ENCODE data around the gene PPP4R2.
A peak's percentile ranks its signal among the peaks of the same experiment; 100 is the strongest.

Gene PPP4R2

GRCh38 chr3:73018298-73018697 is 21.7 kb downstream of the PPP4R2 start:
- no peaks in the 10 kb centered on the region for H3K27me3 ChIP-seq (ENCODE audit: insufficient read depth, poor library complexity, severe bottlenecking)
- no peaks in the 10 kb centered on the region for H3K9me3 ChIP-seq (ENCODE audit: severe bottlenecking)
- H3K36me3 ChIP-seq (ENCODE audit: low read depth), result peaks cover 18% of the 10 kb centered on the region
- peaks cover under 1% of the 10 kb centered on the region for H3K4me1 ChIP-seq (ENCODE audit: insufficient read depth, poor library complexity, severe bottlenecking)
- TF ChIP-seq CTCF (IDR thresholded peaks at IDR 0.05; ENCODE audit: poor library complexity, severe bottlenecking), result no peak
- ATAC-seq (ENCODE audit: low read depth) (no peak), DNase-seq (ENCODE audit: low spot score) (no peak)
- no peak overlapping the region for H3K4me3 ChIP-seq (ENCODE audit: severe bottlenecking)
- no peak overlapping the region for H3K27ac ChIP-seq (ENCODE audit: poor library complexity, severe bottlenecking)

- no peak for TF ChIP-seq CTCF (IDR thresholded peaks at IDR 0.05; ENCODE audit: poor library complexity, severe bottlenecking)
- Histone ChIP-seq H3K27me3 (ENCODE audit: insufficient read depth, poor library complexity, severe bottlenecking) (no peaks in the 10 kb centered on the region), H3K36me3 (ENCODE audit: low read depth) (peaks cover 18% of the 10 kb centered on the region), H3K27ac (ENCODE audit: poor library complexity, severe bottlenecking) (no peak overlapping the region), H3K4me3 (ENCODE audit: severe bottlenecking) (no peak overlapping the region), H3K9me3 (ENCODE audit: severe bottlenecking) (no peaks in the 10 kb centered on the region), H3K4me1 (ENCODE audit: insufficient read depth, poor library complexity, severe bottlenecking) (peaks cover 6% of the 10 kb centered on the region)
- ATAC-seq (ENCODE audit: low read depth), result no peak
- no peak for DNase-seq (ENCODE audit: low spot score)
Measured at GRCh38 chr3:73018790-73019441, 22.3 kb downstream of the PPP4R2 start.

DNA sequence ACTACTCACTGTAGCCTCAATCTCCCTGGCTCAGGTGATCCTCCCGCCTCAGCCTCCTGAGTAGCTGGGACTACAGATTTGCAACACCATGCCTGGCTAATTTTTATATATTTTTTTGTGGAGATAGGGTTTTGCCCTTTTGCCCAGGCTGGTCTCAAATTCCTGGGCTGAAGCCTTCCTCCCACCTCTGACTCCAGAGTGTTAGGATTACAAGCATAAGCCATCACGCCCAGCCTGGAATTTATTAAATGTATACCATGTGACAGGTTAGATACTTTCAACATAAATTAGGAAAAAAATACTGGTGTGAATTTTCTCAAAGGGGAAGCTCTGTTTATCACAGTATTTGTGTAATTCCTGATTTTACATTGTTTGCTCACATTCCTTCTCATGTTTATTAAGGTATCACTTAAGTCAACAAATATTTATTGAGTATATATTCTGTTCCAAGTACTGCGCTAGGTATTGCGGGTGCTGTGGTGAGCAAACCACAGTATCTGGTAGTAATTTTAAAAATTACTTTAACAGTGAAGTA is 24.8 kb downstream of the PPP4R2 start:
- Histone ChIP-seq H3K27me3 (ENCODE audit: insufficient read depth, poor library complexity, severe bottlenecking) (no peaks in the 10 kb centered on the region), H3K36me3 (ENCODE audit: low read depth) (peaks cover 13% of the 10 kb centered on the region), H3K4me3 (ENCODE audit: severe bottlenecking) (no peak overlapping the region), H3K4me1 (ENCODE audit: insufficient read depth, poor library complexity, severe bottlenecking) (peaks cover 15% of the 10 kb centered on the region), H3K27ac (ENCODE audit: poor library complexity, severe bottlenecking) (no peak overlapping the region), H3K9me3 (ENCODE audit: severe bottlenecking) (no peaks in the 10 kb centered on the region)
- no peak for ATAC-seq (ENCODE audit: low read depth)
- DNase-seq (ENCODE audit: low spot score), result no peak
- TF ChIP-seq CTCF (IDR thresholded peaks at IDR 0.05; ENCODE audit: poor library complexity, severe bottlenecking), result no peak

- Histone ChIP-seq H3K36me3 (ENCODE audit: low read depth) (peaks cover 3% of the 10 kb centered on the region; the same call in 1 of the 2 replicates), H3K4me1 (ENCODE audit: insufficient read depth, poor library complexity, severe bottlenecking) (peaks cover 23% of the 10 kb centered on the region), H3K4me3 (ENCODE audit: severe bottlenecking) (no peak overlapping the region), H3K27me3 (ENCODE audit: insufficient read depth, poor library complexity, severe bottlenecking) (no peaks in the 10 kb centered on the region), H3K9me3 (ENCODE audit: severe bottlenecking) (no peaks in the 10 kb centered on the region), H3K27ac (ENCODE audit: poor library complexity, severe bottlenecking) (no peak overlapping the region)
- DNase-seq (ENCODE audit: low spot score) (no peak), ATAC-seq (ENCODE audit: low read depth) (0 out of 3 replicates have a peak, but pooled peaks have one; percentile 12)
- TF ChIP-seq CTCF (IDR thresholded peaks at IDR 0.05; ENCODE audit: poor library complexity, severe bottlenecking), result no peak
Measured at GRCh38 chr3:73024836-73025235, 28.2 kb downstream of the PPP4R2 start.
